K562 (cell line): ENCODE results near the gene C1orf105. TPM values are rescaled to one million over a fixed set of nuclear protein-coding genes. Genes with fewer than 3 reads are reported as not detected.

Experiments
- ATAC-seq: fragments of 200-7000 bp; cut with Tn5 transposase; 3 replicates; pipeline ENCODE4 v1.9.1; 2020; ENCODE audit warnings: moderate library complexity
- BruUV-seq: library from RNA; stranded (reverse); fragments of 400-500 nt; replicated peaks from 2 replicates; lab custom pipeline; 2021; lab: Mats Ljungman, UMichigan
- CTCF ChIA-PET: fragments of 300-600 bp; formaldehyde crosslinking; extraction: SDS; loops from one replicate; lab custom pipeline; 2021; ENCODE audit warnings: low intra/inter-chr PET ratio; lab: Yijun Ruan, JAX
- POLR2A ChIA-PET: fragments of 300-600, 350-650 bp; sonication (Branson Sonifier 250); formaldehyde crosslinking; extraction: SDS; loops from one replicate; lab custom pipeline; 2021; ENCODE audit warnings: antibody characterized with exemption, inconsistent platforms; lab: Yijun Ruan, JAX
- DNase-seq, 4 experiments: peaks; one replicate each; pipeline versions ENCODE4 v3.0.0 to v3.0.0-alpha.2; 2011 to 2018; ENCODE audit warnings: low spot score in 3 of 4, mixed read lengths in 3 of 4; ENCODE audit errors: extremely low read depth in 1 of 4
- FAIRE-seq: peaks from 2 replicates; lab custom pipeline; 2011; peaks lifted over from hg19 to GRCh38; lab: Jason Lieb, UNC
- H2AFZ ChIP-seq: 2 replicates; pipeline ENCODE4 v1.6.0; 2011; ENCODE audit warnings: low read depth, low read length, control low read depth, inconsistent platforms
- H3K27ac ChIP-seq: fragments of 200-600 bp; 3 replicates; pipeline ENCODE4 v1.8.0; 2011; ENCODE audit warnings: low read depth, mild to moderate bottlenecking, control low read depth, inconsistent platforms, low read length, moderate library complexity, mixed read lengths; ENCODE audit errors: extremely low read depth
- H3K27me3 ChIP-seq, 2 experiments: fragments of 300-600 bp in 1 of 2; 2 replicates in 1 of 2; 3 replicates in 1 of 2; pipeline versions ENCODE4 v1.6.0 to v1.8.0; 2011; ENCODE audit warnings: inconsistent platforms in 2 of 2, low read length in 2 of 2, mild to moderate bottlenecking in 1 of 2, mixed read lengths in 1 of 2, moderate library complexity in 1 of 2; ENCODE audit not compliant: control insufficient read depth in 2 of 2, insufficient read depth in 2 of 2
- H3K36me3 ChIP-seq: fragments of 300-600 bp; 3 replicates; pipeline ENCODE4 v1.8.0; 2011; ENCODE audit warnings: mild to moderate bottlenecking, low read length, inconsistent platforms; ENCODE audit not compliant: control insufficient read depth, insufficient read depth
- H3K4me1 ChIP-seq, 2 experiments: fragments of 200-600 bp in 1 of 2; replicated peaks in 1 of 2; 2 replicates in 1 of 2; 3 replicates in 1 of 2; pipeline versions ENCODE4 v1.5.1 to v1.8.0; 2011; ENCODE audit warnings: inconsistent platforms in 2 of 2, low read length in 2 of 2, mild to moderate bottlenecking in 1 of 2, mixed read lengths in 1 of 2, moderate library complexity in 1 of 2; ENCODE audit not compliant: control insufficient read depth in 2 of 2, insufficient read depth in 2 of 2
- H3K4me2 ChIP-seq: 2 replicates; pipeline ENCODE4 v1.6.1; 2011; ENCODE audit warnings: low read length, control low read depth, inconsistent platforms, mixed read lengths; ENCODE audit not compliant: insufficient read depth
- H3K4me3 ChIP-seq: fragments of 200-600 bp; sonication (generic), shearing (Covaris generic); 2 replicates; pipeline ENCODE4 v1.5.1; 2016; ENCODE audit warnings: control low read depth, inconsistent platforms
- H3K79me2 ChIP-seq: fragments of 200-600 bp; 3 replicates; pipeline ENCODE4 v1.8.0; 2011; ENCODE audit warnings: low read length, inconsistent platforms; ENCODE audit not compliant: control insufficient read depth, insufficient read depth
- H3K9ac ChIP-seq, 2 experiments: 2 replicates each; pipeline versions ENCODE4 v1.6.0 to v1.6.1; 2011; ENCODE audit warnings: low read depth in 2 of 2, low read length in 2 of 2, control low read depth in 1 of 2, inconsistent platforms in 1 of 2, mild to moderate bottlenecking in 1 of 2, mixed read lengths in 1 of 2; ENCODE audit not compliant: insufficient read depth in 1 of 2
- H3K9me1 ChIP-seq: one replicate; pipeline ENCODE4 v1.6.0; 2011; ENCODE audit warnings: inconsistent platforms, mild to moderate bottlenecking, low read length, moderate library complexity; ENCODE audit not compliant: control insufficient read depth, insufficient read depth
- H3K9me3 ChIP-seq: replicated peaks from 2 replicates; pipeline ENCODE4 v1.5.1; 2011; ENCODE audit warnings: low read depth, low read length, inconsistent platforms; ENCODE audit not compliant: control insufficient read depth, insufficient read depth
- H4K20me1 ChIP-seq: replicated peaks from 2 replicates; pipeline ENCODE4 v1.6.1; 2011; ENCODE audit warnings: low read length, inconsistent platforms, mixed read lengths; ENCODE audit not compliant: control insufficient read depth, insufficient read depth
- HDAC6 ChIP-seq: IDR thresholded peaks from 2 replicates; pipeline ENCODE4 v1.6.1; 2012; ENCODE audit warnings: low read depth, mild to moderate bottlenecking, control low read depth, inconsistent platforms, low read length, moderate library complexity
- MAFG ChIP-seq: fragments of 450-650 bp; conservative IDR thresholded peaks from 2 replicates; pipeline ENCODE4 v1.6.1; 2016; ENCODE audit warnings: missing genetic modification characterization, missing compliant biosample characterization
- NR1H2 ChIP-seq: sonication (generic); formaldehyde crosslinking; IDR thresholded peaks from 2 replicates; pipeline ENCODE4 v1.4.0; 2020; ENCODE audit warnings: mild to moderate bottlenecking, missing genetic modification reagents
- NR2F6 ChIP-seq: fragments of 450-650 bp; formaldehyde crosslinking; IDR thresholded peaks from 2 replicates; pipeline ENCODE4 v1.4.0; 2020; ENCODE audit warnings: mild to moderate bottlenecking
- PKNOX1 ChIP-seq: fragments of 450-650 bp; IDR thresholded peaks from 2 replicates; pipeline ENCODE4 v1.6.1; 2016
- PRPF4 ChIP-seq: fragments of 200-400 bp; formaldehyde crosslinking; IDR thresholded peaks from one replicate; pipeline ENCODE4 v1.6.1; 2017; ENCODE audit warnings: low read length, low read depth, mild to moderate bottlenecking; ENCODE audit not compliant: insufficient read depth, poor library complexity, severe bottlenecking
- PTBP1 ChIP-seq: fragments of 200-400 bp; formaldehyde crosslinking; IDR thresholded peaks from 2 replicates; pipeline ENCODE4 v1.6.1; 2017; ENCODE audit warnings: low read depth, low read length
- RHOXF2B ChIP-seq: fragments of 250-450 bp; sonication (Bioruptor Pico); conservative IDR thresholded peaks from 2 replicates; pipeline ENCODE4 v1.5.1; 2021
- SAP30 ChIP-seq: fragments of 200-600 bp; sonication (generic); IDR thresholded peaks from 2 replicates; pipeline ENCODE4 v1.6.1; 2012; ENCODE audit warnings: borderline replicate concordance, low read depth, mild to moderate bottlenecking, moderate library complexity, low read length, control low read depth, inconsistent platforms; ENCODE audit not compliant: insufficient read depth, poor library complexity, severe bottlenecking
- THAP7 ChIP-seq: fragments of 250-450 bp; sonication (Bioruptor Pico); IDR thresholded peaks from 2 replicates; pipeline ENCODE4 v1.5.0; 2021
- TSC22D4 ChIP-seq: fragments of 450-650 bp; IDR thresholded peaks from 2 replicates; pipeline ENCODE4 v1.6.1; 2016; ENCODE audit warnings: missing genetic modification characterization, missing biosample characterization, control low read depth
- in situ Hi-C: fragments of 300-500 bp; cut with MboI; formaldehyde crosslinking; loops from 4 replicates; pipeline ENCODE4 v1.15.0; 2018; ENCODE audit warnings: inconsistent platforms, mixed read lengths
- intact Hi-C: fragments of 100-400 bp; cut with micrococcal nuclease; formaldehyde crosslinking; loops from 2 replicates; pipeline ENCODE4 v1.14.2; 2022
- polyA plus RNA-seq, 8 experiments: library from polyadenylated mRNA; depleted of rRNA in 4 of 8; stranded (reverse) in 5 of 8; unstranded in 3 of 8; fragments of >200 nt; fragmentation: Nextera tagmentation in 2 of 8; fragmentation: Illumina TruSeq in 1 of 8; extraction: Ambion mirVana in 2 of 8; extraction: Trizol in 1 of 8; gene quantifications; 2 replicates each; pipeline versions ENCODE4 v1.2.1 to v1.2.3, GENCODE V29; 2011 to 2014; ENCODE audit warnings: inconsistent platforms in 1 of 8, missing spikeins in 1 of 8
- total RNA-seq, 7 experiments: library from RNA; depleted of rRNA in 6 of 7; stranded (reverse); fragments of >200 nt in 6 of 7; fragmentation: Illumina TruSeq in 2 of 7; extraction: Trizol in 2 of 7; gene quantifications; 2 replicates each; pipeline versions ENCODE4 v1.2.1 to v1.2.3, GENCODE V29; 2011 to 2021; ENCODE audit warnings: low replicate concordance in 1 of 7

The C1orf105 gene
- total and polyA plus RNA-seq, 9 of the 15 experiments (the other 6 are each of a cell fraction or from before 2014, with no cell fraction given), result 0.08 TPM; not detected in 8

GRCh38 chr1:172512591-172512990 lies 92.1 kb downstream of the C1orf105 start:
- in situ Hi-C loops, result no loop called here
- no peak for DNase-seq
- Histone ChIP-seq H4K20me1 (no peaks in the 10 kb centered on the region), H3K4me2 (no peak overlapping the region), H2AFZ (no peak overlapping the region), H3K9me1 (no peaks in the 10 kb centered on the region), H3K4me1 (peaks cover 0 to 12% of the 10 kb centered on the region in 2 experiments; a peak in 2 of 5 replicates), H3K4me3 (no peak overlapping the region), H3K9ac (no peak overlapping the region), H3K79me2 (no peaks in the 10 kb centered on the region), H3K27ac (no peak overlapping the region)
- BruUV-seq, result no TSS peak
- CTCF ChIA-PET, result no interaction called here
- TF ChIP-seq PKNOX1, result no peak
- TF ChIP-seq PRPF4, result no peak
- TF ChIP-seq THAP7 (CRISPR knock-in tag), result no peak
- TF ChIP-seq, all 486 proteins: peak for 0
- H3K27me3 ChIP-seq, result no peaks in the 10 kb centered on the region
- H3K36me3 ChIP-seq, result no peaks in the 10 kb centered on the region
- FAIRE-seq (no peak), ATAC-seq (no peak)
- POLR2A ChIA-PET, result no interaction called here
- intact Hi-C loops, result no loop called here
- H3K9me3 ChIP-seq, result no peaks in the 10 kb centered on the region; the same call in 1 of the 2 replicates

GRCh38 chr1:172513479-172513878 lies 93.0 kb downstream of the C1orf105 start:
- BruUV-seq, result no TSS peak
- no peaks in the 10 kb centered on the region for H4K20me1 ChIP-seq
- H3K36me3 ChIP-seq, result no peaks in the 10 kb centered on the region
- in situ Hi-C loops, result no loop called here
- H3K9me1 ChIP-seq, result no peaks in the 10 kb centered on the region
- no peaks in the 10 kb centered on the region for H3K79me2 ChIP-seq
- no peaks in the 10 kb centered on the region; the same call in 1 of the 2 replicates for H3K9me3 ChIP-seq
- no peak overlapping the region for H3K27ac ChIP-seq
- H3K27me3 ChIP-seq, result no peaks in the 10 kb centered on the region
- H3K4me2 ChIP-seq, result no peak overlapping the region
- H3K9ac ChIP-seq, result no peak overlapping the region
- intact Hi-C loops, result no loop called here
- DNase-seq (peak in 1 of 4 experiments; percentile 30), FAIRE-seq (peak; percentile 78), ATAC-seq (peak; percentile 63)
- no peak overlapping the region for H3K4me3 ChIP-seq
- H3K4me1 ChIP-seq, result peaks cover 0 to 16% of the 10 kb centered on the region in 2 experiments; a peak in 2 of 5 replicates
- ChIA-PET POLR2A (interaction anchor here (0.8 to 1.0 kb wide), 2 partner anchors 14 to 19 kb away, joined by 4 read pairs; partner anchors contain the start of gene SUCO), CTCF (no interaction called here)
- H2AFZ ChIP-seq, result peak overlapping the region; percentile 21; the same call in 1 of the 2 replicates
- TF ChIP-seq TSC22D4 (tag) (no peak), SAP30 (no peak), PTBP1 (no peak), RHOXF2B (no peak), NR1H2 (CRISPR knock-in tag) (no peak), HDAC6 (no peak), MAFG (0 out of 2 replicates have a peak, but pooled peaks have one; percentile 41), NR2F6 (CRISPR knock-in tag) (no peak)
